ENCODE data around the gene MICOS13. TPM values are rescaled to one million over a fixed set of nuclear protein-coding genes. Genes with fewer than 3 reads are reported as not detected.
"Not testable (repeated sequence)": the region's sequence is repeated elsewhere in the genome, so short reads cannot be mapped to it uniquely, and the experiment has no call there.

Gene MICOS13
- polyA plus RNA-seq, 1 donor: 28.9 TPM

- DNase-seq: peak; percentile 98
Observed at GRCh38 chr19:5690125-5690954, 10.0 kb upstream of the MICOS13 start, which contains the start of gene RPL36. Gene RPL36 (plus strand): TSS chr19:5690295. CDS start chr19:5690508, 213 bp downstream.

- not testable (repeated sequence) for DNase-seq
Observed at GRCh38 chr19:5688262-5688881, 8.1 kb upstream of the MICOS13 start.

GRCh38 chr19:5687360-5688198 lies 7.3 kb upstream of the MICOS13 start:
- no peak for DNase-seq

- DNase-seq: peak; percentile 89
Observed at GRCh38 chr19:5686647-5687359, 6.5 kb upstream of the MICOS13 start.

GRCh38 chr19:5686326-5686646 lies 6.0 kb upstream of the MICOS13 start:
- DNase-seq: no peak

- DNase-seq: no peak
Observed at GRCh38 chr19:5684694-5685430, 4.5 kb upstream of the MICOS13 start.

GRCh38 chr19:5683177-5683886 lies 3.0 kb upstream of the MICOS13 start:
- no peak for DNase-seq

- DNase-seq: no peak
Observed at GRCh38 chr19:5682107-5682482, 1.8 kb upstream of the MICOS13 start.

- DNase-seq: no peak
Observed at GRCh38 chr19:5681391-5682106, 1.2 kb upstream of the MICOS13 start.

GRCh38 chr19:5680084-5680436 lies 256 bp downstream of the MICOS13 start:
- DNase-seq: no peak

- DNase-seq: no peak
Observed at GRCh38 chr19:5679289-5680083, 830 bp downstream of the MICOS13 start.

- DNase-seq: no peak
Observed at GRCh38 chr19:5678071-5678718, 2.1 kb downstream of the MICOS13 start.

GRCh38 chr19:5677580-5677979 lies 2.7 kb downstream of the MICOS13 start:
- no peak for DNase-seq

- no peak for DNase-seq
Observed at GRCh38 chr19:5677136-5677535, 3.2 kb downstream of the MICOS13 start.

GRCh38 chr19:5676772-5677105 lies 3.6 kb downstream of the MICOS13 start:
- no peak for DNase-seq

GRCh38 chr19:5676105-5676771 lies 4.1 kb downstream of the MICOS13 start:
- DNase-seq: no peak

GRCh38 chr19:5674714-5675113 lies 5.6 kb downstream of the MICOS13 start:
- no peak for DNase-seq

- DNase-seq: no peak
Observed at GRCh38 chr19:5673752-5674151, 6.6 kb downstream of the MICOS13 start.

Data from left kidney (tissue), 2 donors.